Measurements from ENCODE around the gene IMPA2. TPM values are rescaled to one million over a fixed set of nuclear protein-coding genes. Genes with fewer than 3 reads are reported as not detected.

The IMPA2 gene
- total and polyA plus RNA-seq, 2 of the 4 experiments (the other 2 are of a cell fraction), result 5.4 to 5.5 TPM

DNA sequence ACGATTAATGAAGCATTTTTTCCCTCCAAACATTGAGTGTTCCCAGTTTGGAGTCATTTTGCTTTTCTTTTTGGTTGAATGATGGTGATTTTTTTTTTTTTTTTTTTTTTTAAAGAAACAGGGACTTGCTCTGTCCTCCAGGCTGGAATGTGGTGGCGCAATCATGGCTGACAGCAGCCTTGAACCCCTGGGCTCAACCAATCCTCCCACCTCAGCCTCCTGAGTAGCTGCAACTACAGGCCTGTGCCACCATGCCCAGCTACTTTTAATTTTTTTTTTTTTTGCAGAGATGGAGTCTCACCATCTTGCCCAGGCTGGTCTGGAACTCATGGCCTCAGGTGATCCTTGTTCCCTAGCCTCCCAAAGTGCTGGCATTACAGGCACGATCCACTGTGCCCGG is 46.2 kb downstream of the IMPA2 start:
- Histone ChIP-seq H3K27me3 (ENCODE audit: control insufficient read depth, insufficient read depth, low read length) (no peaks in the 10 kb centered on the region), H3K9ac (ENCODE audit: low read depth, low read length) (no peak overlapping the region), H3K27ac (ENCODE audit: insufficient read depth, low read length) (no peak overlapping the region), H4K5ac (ENCODE audit: low read depth, low read length) (no peak overlapping the region), H3K4ac (ENCODE audit: low read depth, low read length) (no peak overlapping the region), H3K14ac (replicated peaks; ENCODE audit: low read depth, low read length) (no peak overlapping the region), H3K4me3 (ENCODE audit: insufficient read depth, low read depth, low read length) (no peak overlapping the region), H4K8ac (ENCODE audit: low read depth in 2 of 2, low read length in 2 of 2) (no peak overlapping the region), H3K23ac (ENCODE audit: low read depth, low read length) (no peak overlapping the region), H3K18ac (ENCODE audit: low read depth, low read length) (no peak overlapping the region), H3K4me2 (ENCODE audit: low read depth, low read length) (no peak overlapping the region), H3K9me3 (ENCODE audit: control insufficient read depth, insufficient read depth, low read length) (no peaks in the 10 kb centered on the region), H2BK15ac (ENCODE audit: low read depth, low read length) (no peak overlapping the region), H3K56ac (ENCODE audit: extremely low read depth, insufficient read depth, low read length) (no peak overlapping the region), H2BK5ac (ENCODE audit: low read depth, low read length, poor library complexity, severe bottlenecking) (no peak overlapping the region), H3K36me3 (ENCODE audit: control insufficient read depth, insufficient read depth, low read length) (peaks cover 21% of the 10 kb centered on the region), H3K9me1 (ENCODE audit: insufficient read depth, low read length) (no peaks in the 10 kb centered on the region; the same call in 1 of the 2 replicates), H2AK9ac (replicated peaks; ENCODE audit: low read depth, low read length, poor library complexity) (no peak overlapping the region), H3K79me1 (ENCODE audit: low read depth in 1 of 2, low read length in 2 of 2) (no peaks in the 10 kb centered on the region), H2AK5ac (ENCODE audit: low read depth, low read length) (no peak overlapping the region), H2AFZ (replicated peaks; ENCODE audit: low read length, poor library complexity) (no peak overlapping the region), H2BK120ac (ENCODE audit: low read depth, low read length) (no peak overlapping the region), H2BK20ac (ENCODE audit: low read depth, low read length) (no peak overlapping the region), H4K91ac (ENCODE audit: insufficient read depth, low read depth, low read length) (no peak overlapping the region), H3K4me1 (ENCODE audit: control insufficient read depth, insufficient read depth, low read length) (peaks cover 12% of the 10 kb centered on the region), H4K20me1 (ENCODE audit: insufficient read depth, low read length) (no peaks in the 10 kb centered on the region)
- DNase-seq (no peak), ATAC-seq (ENCODE audit: low read depth) (no peak)
- 100% methylated on average over 1 of the region's 4 CpGs; no CpG with 5 or more reads in 1 of the 2 experiments for WGBS, 2 experiments (ENCODE audit: extremely low coverage in 2 of 2, insufficient read length in 1 of 2)
- intact Hi-C loops (cut with micrococcal nuclease), result no loop called here
- POLR2A ChIA-PET (ENCODE audit: unreplicated experiment), result no interaction called here
- CTCF ChIA-PET, result no interaction called here
- dilution Hi-C loops (cut with HindIII; ENCODE audit: low sequenced_read_pairs, unreplicated experiment), result no loop called here
- TF ChIP-seq CEBPB (IDR thresholded peaks at IDR 0.05; ENCODE audit: low read depth, low read length) (peak; percentile 38; the same call in 1 of the 2 replicates), CHD1 (IDR thresholded peaks at IDR 0.05; ENCODE audit: low read depth, low read length) (no peak)
- in situ Hi-C loops (cut with MboI; ENCODE audit: low sequenced_read_pairs), result no loop called here
- BruUV-seq (replicated peaks), result no TSS peak
